ENCODE results near the gene LMCD1. TPM values are rescaled to one million over a fixed set of nuclear protein-coding genes. Genes with fewer than 3 reads are reported as not detected.

LMCD1 gene
- total RNA-seq, 1 donor from 2014 or later: 2.9 TPM

GRCh38 chr3:8530581-8530980 lies 29.0 kb downstream of the LMCD1 start:
- DNase-seq (ENCODE audit: low spot score) (no peak), ATAC-seq (peak; percentile 16)

DNA sequence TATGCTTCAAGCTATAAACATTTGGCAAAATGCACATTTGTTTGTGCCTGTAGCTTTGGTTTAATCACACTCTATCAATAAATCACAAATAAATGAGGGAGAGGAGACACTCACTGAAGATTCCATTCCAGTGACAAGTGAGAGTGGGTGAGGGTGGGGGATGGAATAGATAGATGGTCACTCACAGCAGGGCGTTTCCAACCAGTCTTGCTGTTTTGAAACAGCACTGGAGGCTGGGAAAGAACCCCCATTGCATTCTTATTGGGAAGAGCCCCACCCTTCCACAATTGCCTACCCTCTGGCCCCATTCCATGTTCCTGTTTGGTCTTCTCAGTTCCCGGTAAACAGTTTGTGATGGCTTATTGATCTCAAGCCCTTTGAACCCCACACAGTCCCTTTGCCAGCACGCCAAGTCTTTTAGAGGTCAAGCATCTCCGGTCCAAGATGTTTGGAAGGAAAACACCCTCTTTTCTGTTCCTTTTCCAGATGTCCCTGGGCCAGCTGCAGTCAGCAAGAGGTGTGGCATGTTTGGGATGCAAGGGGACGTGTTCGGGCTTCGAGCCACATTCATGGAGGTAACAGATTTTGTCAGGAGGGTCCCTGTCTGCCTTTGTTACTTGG lies 30.7 kb downstream of the LMCD1 start:
- ATAC-seq: peak; percentile 68
- DNase-seq (ENCODE audit: low spot score): peak; percentile 66

DNA sequence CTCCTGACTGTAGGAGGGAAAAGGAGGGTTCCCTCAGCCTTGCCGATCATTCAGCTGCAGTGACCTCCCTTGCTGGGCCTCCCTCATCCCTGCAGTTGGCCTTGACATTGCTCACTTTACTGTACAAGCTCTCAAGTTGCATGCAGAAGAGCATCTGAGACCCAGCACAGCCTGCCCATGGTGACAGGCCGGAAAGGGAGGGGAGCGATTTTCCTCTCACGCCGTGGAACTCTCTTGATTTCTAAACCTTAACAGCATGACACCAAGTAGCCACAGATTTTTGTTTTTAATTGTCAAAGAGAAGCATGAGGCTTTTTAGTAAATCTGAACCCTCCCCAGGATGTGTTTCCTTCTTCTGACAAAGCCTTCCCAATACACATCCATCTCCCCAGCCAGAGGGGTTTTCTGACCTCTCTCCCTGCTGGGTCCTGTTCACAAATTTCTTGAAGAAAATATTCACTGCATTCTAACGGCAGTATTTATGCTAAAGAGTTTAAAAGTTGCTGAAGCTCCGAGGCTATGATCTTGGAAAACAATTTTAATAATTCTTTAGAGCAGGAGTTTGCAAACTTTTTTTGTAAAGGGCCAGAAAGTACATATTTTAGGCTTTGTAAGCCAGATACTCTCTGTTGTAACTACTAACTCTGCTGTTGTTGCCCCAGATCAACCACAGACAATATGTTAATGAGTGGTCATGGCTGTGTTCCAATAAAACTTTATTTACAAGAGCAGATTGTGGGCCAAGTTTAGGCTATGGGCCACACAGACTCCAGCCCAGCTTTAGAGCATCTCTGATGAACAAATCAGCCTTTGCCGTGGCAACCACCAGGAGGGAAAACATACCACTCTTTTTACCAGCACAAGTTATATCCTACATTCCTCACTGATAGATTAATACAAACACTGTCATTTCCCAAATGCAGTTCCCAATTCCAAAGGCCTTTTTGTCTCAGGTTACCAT lies 34.8 kb downstream of the LMCD1 start:
- ATAC-seq (no peak), DNase-seq (ENCODE audit: low spot score) (no peak)

DNA sequence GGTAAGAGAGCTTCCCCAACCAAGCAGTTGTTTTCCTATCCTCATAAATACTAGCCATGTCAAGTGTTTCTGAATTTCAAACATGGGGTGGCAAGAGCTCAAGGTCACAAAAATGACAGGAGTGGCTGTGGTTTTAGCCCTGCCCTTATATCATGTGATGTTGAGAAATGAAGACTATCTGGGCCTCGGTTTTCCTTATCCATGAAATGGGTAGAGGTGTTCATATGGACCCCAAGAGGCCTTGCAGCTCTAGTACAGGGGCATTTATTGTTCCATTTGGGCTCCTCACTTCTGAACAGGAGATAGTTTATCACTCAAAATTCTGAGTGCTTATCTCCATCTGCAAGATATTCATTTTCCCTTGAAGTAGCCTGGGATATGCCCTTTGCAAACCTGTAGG lies 35.8 kb downstream of the LMCD1 start:
- no peak for DNase-seq (ENCODE audit: low spot score)
- no peak for ATAC-seq

- DNase-seq (ENCODE audit: low spot score) (no peak), ATAC-seq (no peak)
Observed at GRCh38 chr3:8538223-8538622, 36.6 kb downstream of the LMCD1 start.

DNA sequence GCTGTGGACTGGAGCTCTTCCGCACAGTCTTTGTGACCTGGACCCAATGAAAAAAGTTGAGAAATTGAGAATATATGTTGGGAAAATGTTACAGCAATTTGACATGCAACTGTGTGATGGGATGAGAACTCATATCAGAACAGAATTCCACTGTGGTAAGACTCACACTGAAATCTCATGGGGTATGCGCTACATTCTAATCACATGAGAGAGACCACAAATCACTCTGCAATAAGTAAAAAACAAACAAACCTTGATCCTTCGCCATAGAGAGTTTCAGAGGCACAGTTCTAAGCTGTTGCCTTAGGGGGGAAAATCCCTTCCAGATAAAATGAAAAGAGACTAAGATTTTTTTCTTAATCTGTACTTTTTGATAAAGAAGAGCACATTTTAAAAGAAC lies 37.3 kb downstream of the LMCD1 start:
- ATAC-seq: no peak
- DNase-seq (ENCODE audit: low spot score): no peak

GRCh38 chr3:8539419-8539818 lies 37.8 kb downstream of the LMCD1 start:
- DNase-seq (ENCODE audit: low spot score) (no peak), ATAC-seq (no peak)

DNA sequence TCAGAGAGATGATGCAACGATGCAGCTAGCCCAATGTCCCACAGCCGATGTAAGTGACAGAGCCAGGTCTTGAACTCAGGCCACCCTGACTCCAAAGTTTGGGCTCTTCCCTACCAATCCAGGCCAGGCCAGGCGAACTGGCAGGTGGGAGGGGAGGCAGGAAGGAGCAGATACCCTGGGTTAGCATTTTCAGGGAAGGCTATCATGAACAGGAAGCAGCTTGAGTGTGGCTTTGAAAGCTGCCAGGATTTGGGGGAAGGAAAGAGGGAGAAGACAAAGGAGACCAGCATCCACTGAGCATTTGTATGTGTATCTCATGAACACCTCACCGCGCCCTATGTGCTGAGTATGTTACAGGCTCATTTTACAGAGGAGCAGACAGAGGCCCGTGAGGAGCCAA lies 38.8 kb downstream of the LMCD1 start:
- DNase-seq (ENCODE audit: low spot score): no peak

DNA sequence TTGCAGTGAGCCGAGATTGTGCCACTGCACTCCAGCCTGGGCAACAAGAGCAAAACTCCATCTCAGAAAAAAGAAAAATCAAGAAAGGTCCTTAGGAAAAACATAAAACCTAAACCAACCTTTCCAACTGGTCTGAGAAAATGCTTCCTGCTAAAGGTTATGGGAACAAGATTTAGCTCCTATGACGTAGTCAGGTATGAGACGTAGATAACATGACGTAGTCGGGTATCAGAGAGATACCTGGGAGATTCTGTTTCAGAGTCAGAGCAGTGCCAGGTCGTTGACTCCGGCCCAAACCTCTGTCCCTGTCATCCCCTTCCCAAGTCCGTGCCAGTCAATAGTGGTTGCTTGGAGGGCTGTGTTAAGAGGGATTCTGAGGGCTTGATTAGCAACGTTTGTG lies 39.9 kb downstream of the LMCD1 start:
- no peak for DNase-seq (ENCODE audit: low spot score)
- ATAC-seq: no peak

More for the DNA sequence above, 38.8 kb downstream of the LMCD1 start:
- ATAC-seq: no peak

DNA sequence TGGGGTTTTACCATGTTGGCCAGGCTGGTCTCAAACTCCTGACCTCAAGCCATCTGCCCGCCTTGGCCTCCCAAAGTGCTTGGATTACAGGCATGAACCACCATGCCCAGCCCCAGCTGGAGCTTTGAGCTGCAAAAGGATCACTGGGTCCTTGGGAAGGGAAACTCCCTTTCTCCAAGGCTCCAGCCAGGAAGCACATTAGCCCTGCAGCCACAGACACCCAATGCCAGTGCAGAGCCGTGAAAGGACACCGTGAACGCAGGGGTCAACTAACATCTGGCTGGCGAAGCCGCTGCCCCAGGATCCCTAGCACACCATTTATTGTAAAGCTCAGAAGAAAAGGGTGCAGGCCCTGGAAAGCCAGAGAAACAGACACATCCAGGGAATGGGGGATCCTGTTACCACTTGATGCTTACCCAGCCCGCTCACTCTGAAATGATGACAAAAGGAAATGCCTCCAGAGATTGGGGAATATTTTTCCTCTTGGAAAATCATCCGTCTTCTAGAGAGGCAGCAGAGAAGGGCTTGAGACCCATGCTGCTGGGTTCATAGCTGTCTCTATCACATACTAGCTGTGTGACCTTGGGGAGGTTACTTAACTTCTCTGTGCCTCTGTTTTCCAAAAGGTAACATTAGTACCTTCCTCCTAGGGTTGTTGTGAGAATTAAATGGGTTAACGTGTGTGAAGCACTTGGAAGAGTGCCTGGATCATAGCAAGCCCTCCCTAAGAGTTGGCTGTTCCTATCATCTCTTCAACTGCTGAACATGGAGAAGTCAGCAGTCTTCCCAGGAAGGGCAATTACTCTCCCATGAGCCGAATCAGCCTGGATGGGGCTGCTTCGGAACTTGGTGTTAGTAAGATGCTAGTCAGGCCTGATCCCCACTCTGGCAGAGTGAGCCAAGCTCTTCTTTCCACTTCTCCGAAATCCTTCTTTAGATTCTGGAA lies 40.8 kb downstream of the LMCD1 start:
- ATAC-seq (no peak), DNase-seq (ENCODE audit: low spot score) (no peak)

GRCh38 chr3:8546609-8547008 lies 45.0 kb downstream of the LMCD1 start:
- ATAC-seq (no peak), DNase-seq (ENCODE audit: low spot score) (no peak)

DNA sequence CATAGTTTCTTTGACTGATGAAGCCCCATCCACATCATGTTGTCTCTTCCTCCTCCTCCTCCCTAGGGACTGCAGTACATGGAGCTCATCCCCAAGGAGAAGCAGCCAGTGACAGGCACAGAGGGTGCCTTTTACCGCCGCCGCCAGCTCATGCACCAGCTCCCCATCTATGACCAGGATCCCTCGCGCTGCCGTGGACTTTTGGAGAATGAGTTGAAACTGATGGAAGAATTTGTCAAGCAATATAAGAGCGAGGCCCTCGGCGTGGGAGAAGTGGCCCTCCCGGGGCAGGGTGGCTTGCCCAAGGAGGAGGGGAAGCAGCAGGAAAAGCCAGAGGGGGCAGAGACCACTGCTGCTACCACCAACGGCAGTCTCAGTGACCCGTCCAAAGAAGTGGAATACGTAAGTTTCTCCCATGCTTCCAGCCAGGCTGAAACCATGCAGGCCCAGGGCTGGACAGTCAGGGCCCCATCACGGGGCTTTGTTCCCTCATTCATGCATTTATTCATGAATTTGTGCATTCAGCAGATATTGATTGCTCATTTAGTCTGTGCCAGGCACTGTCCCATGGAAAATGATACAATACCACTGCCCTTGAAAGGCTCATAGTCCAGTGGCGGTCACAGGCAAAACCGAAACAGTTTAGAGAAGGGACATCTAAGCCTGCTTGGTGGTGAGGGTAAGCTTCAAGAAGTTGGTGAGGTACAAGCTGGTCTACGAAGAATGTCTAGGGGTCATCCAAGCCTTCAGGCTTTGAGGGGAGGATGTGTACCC lies 47.1 kb downstream of the LMCD1 start:
- DNase-seq (ENCODE audit: low spot score): peak; percentile 53
- ATAC-seq: peak; percentile 91

GRCh38 chr3:8549354-8549753 lies 47.7 kb downstream of the LMCD1 start:
- DNase-seq (ENCODE audit: low spot score) (no peak), ATAC-seq (peak; percentile 80)

DNA sequence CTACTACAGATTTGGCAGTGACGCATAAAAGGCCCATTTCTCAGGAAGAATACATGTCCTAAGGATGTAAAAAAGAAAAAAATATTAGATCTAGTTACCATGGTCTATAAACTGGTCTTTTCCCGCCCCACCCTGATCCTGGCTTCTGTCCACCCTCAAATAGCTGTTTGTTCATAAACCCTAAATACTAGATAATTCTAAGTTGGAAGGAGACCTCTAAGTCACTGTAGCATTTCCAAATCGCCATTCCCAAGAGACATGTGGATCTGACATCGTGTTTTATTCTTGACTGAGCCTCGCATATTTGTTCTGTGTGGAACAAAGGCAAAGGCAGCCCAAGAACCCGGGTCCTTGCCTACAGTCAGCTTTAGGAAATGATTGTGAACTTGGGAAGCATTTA lies 49.0 kb downstream of the LMCD1 start:
- ATAC-seq (no peak), DNase-seq (ENCODE audit: low spot score) (no peak)

- no peak for ATAC-seq
- no peak for DNase-seq (ENCODE audit: low spot score)
Observed at GRCh38 chr3:8552223-8552762, 50.7 kb downstream of the LMCD1 start.

DNA sequence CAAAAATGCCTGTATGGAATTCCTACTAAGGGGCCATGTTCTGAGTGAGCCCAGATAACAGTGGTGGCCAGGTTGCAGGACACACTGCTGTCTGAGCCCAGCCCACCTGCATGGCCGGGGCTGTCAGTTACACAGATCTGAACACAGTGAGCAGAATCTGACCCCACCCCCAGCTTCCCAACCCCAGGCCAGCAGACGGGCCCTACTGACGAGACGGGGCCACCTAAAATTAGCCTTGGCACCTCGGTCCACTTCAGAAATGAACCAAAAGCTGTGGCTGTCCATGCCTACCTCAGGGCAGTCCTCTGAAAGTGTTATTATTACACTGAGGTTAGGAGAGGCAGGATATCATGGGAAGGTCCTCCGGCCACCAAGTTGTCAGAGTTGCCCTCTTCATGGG lies 51.8 kb downstream of the LMCD1 start:
- ATAC-seq (no peak), DNase-seq (ENCODE audit: low spot score) (no peak)

- ATAC-seq (no peak), DNase-seq (ENCODE audit: low spot score) (no peak)
Observed at GRCh38 chr3:8554696-8555095, 53.1 kb downstream of the LMCD1 start.

- ATAC-seq: no peak
Observed at GRCh38 chr3:8555113-8555661, 53.6 kb downstream of the LMCD1 start.

GRCh38 chr3:8555725-8556472 lies 54.3 kb downstream of the LMCD1 start:
- DNase-seq (ENCODE audit: low spot score) (no peak), ATAC-seq (no peak)

More at GRCh38 chr3:8555113-8555661, 53.6 kb downstream of the LMCD1 start:
- DNase-seq (ENCODE audit: low spot score): no peak

Measured in left lobe of liver (tissue), 2 donors.